Cardiac fibroblast (primary cell): ENCODE measurements around the gene BCL2L11.
A peak's percentile ranks its signal among the peaks of the same experiment; 100 is the strongest.

ENCODE experiments used
- DNase-seq, 2 donors: peaks; one replicate each; pipeline versions ENCODE4 v3.0.0 to v3.0.0-alpha.2; 2010; ENCODE audit warnings: low read depth in 2 of 2
- H3K4me3 ChIP-seq, 2 donors: replicated peaks in 1 of 2; 1 replicate in 1 of 2; 2 replicates in 1 of 2; pipeline ENCODE4 v1.5.1; 2011; ENCODE audit warnings: low read depth in 2 of 2, low read length in 2 of 2, mild to moderate bottlenecking in 2 of 2, moderate library complexity in 1 of 2
- CTCF ChIP-seq: IDR thresholded peaks from one replicate; pipeline ENCODE4 v1.5.1; 2011; ENCODE audit warnings: low read depth, mild to moderate bottlenecking, low read length, inconsistent platforms

The BCL2L11 gene

GRCh38 chr2:111148925-111149324 is 28.2 kb downstream of the BCL2L11 start:
- TF ChIP-seq CTCF: no peak
- peak in 1 of 2 donors; percentile 46 for DNase-seq
- no peak overlapping the region for H3K4me3 ChIP-seq

- no peak for DNase-seq
- no peak for TF ChIP-seq CTCF
- H3K4me3 ChIP-seq: no peak overlapping the region
Observed at GRCh38 chr2:111149882-111150455, 29.3 kb downstream of the BCL2L11 start.

GRCh38 chr2:111154758-111155157 is 34.0 kb downstream of the BCL2L11 start:
- no peak for TF ChIP-seq CTCF
- DNase-seq: no peak
- no peak overlapping the region for H3K4me3 ChIP-seq

- TF ChIP-seq CTCF: no peak
- DNase-seq: no peak
- H3K4me3 ChIP-seq: no peak overlapping the region
Observed at GRCh38 chr2:111155610-111156009, 34.9 kb downstream of the BCL2L11 start.

GRCh38 chr2:111156529-111156928 is 35.8 kb downstream of the BCL2L11 start:
- no peak overlapping the region for H3K4me3 ChIP-seq

GRCh38 chr2:111157071-111157661 is 36.5 kb downstream of the BCL2L11 start:
- H3K4me3 ChIP-seq: no peak overlapping the region
- no peak for DNase-seq
- no peak for TF ChIP-seq CTCF

More at GRCh38 chr2:111156529-111156928, 35.8 kb downstream of the BCL2L11 start:
- DNase-seq: no peak
- TF ChIP-seq CTCF: no peak

GRCh38 chr2:111157798-111158197 is 37.1 kb downstream of the BCL2L11 start:
- H3K4me3 ChIP-seq: no peak overlapping the region
- no peak for TF ChIP-seq CTCF
- no peak for DNase-seq
